Effector CD4-positive, alpha-beta T cell (primary cell): ENCODE data around the gene TMEM131.
A peak's percentile ranks its signal among the peaks of the same experiment; 100 is the strongest.

ENCODE experiments used
- DNase-seq: peaks from one replicate; pipeline ENCODE4 v3.0.0-alpha.2; 2020

TMEM131 gene

DNA sequence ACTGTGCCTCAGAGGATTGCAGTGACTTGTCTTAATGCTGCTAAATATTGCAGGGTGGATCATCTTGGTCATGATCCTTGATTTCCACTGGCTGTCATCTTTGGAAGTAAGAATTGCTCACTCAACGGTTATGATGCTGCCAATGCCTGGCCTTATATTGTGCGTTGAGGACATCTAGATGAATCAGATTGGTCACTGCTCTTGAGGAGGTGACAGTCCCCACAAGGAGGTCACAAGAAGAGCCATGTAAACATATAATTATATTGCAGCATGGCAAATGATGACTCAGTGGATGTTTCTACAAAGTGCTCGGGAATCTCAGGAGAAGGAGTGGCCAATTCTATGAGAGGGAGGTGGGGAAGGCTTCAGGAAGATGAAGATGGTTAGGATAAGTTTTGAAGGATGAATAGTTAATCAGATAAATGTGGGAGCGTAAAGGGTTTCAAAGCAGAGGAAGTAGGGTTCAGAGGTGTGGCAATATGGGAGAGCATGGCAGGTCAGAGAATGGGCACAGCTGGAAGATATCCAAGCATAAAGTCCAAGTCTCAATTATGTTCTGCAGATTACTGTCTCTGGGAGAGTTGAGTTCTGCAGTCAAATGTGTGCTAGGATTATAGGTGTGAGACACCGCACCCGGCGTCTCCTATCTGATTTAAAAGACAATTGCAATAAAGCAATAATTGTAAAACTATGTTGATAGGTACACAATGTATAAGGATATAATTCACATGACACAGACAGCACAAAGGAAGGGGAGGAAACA is 21.3 kb upstream of the TMEM131 start:
- no peak for DNase-seq

- no peak for DNase-seq
Measured at GRCh38 chr2:98015671-98016070, 19.9 kb upstream of the TMEM131 start.

- no peak for DNase-seq
Measured at GRCh38 chr2:98014379-98014778, 18.6 kb upstream of the TMEM131 start.

GRCh38 chr2:98013407-98014042 is 17.8 kb upstream of the TMEM131 start:
- no peak for DNase-seq

DNA sequence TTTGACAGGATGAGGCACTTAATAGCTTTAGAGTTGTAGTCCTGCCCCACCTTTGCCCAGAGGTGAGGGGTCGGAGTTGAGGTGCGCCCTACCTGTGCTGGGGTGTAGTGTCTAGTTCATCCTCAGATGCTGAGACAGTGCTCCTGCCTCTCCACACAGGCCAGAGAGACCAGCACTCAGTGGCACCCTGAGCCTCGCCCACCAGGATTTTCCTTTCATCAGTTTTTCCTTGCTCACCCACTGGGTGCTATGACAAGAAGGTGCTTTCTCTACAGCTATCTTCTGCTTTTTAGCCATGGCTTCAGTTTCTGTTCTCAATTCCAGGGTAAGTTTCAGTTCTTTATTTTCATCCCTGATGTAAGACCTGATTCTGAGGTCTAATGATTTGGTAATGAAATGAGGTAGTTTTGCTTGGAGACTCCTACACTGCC is 16.8 kb upstream of the TMEM131 start:
- DNase-seq = no peak

GRCh38 chr2:98009887-98010760 is 14.4 kb upstream of the TMEM131 start:
- DNase-seq = no peak

DNA sequence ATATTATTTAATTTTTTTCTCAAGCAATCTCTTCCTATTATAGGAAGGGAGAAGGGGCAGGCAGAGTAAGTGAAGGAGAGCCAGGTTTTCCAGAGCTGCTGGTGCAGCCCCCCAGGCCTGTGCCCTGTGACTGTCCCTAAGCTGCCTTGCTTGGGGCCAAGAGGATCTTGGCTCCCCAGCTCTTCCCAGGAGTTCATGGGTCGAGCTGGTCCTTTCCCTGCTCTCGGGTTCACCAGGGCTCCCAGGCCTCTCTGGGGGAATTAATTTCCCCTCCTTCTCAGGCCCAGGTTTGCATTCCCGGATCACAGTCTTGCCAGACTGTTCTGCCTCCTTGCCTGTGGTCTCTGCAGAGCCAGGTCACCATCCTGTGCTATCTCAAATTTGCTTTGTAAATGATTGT is 12.7 kb upstream of the TMEM131 start:
- DNase-seq = no peak

DNA sequence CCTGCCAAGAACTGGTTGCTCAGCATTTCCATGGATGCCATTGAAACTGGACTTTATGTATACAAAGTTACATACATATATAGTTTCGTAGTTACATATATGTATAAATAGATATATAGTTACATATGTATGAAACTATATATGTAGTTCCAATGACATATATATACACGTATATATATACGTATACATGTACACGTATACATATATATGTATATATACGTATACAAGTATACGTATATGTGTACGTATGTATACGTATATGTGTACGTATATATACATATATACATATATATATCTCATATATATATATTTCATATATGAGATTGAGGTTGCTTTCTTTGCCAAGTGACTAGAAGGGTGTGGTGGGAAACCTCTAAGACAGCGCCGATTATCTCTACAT is 10.6 kb upstream of the TMEM131 start:
- no peak for DNase-seq

GRCh38 chr2:98004613-98005012 is 8.9 kb upstream of the TMEM131 start:
- no peak for DNase-seq

- no peak for DNase-seq
Measured at GRCh38 chr2:98004047-98004446, 8.3 kb upstream of the TMEM131 start.

DNA sequence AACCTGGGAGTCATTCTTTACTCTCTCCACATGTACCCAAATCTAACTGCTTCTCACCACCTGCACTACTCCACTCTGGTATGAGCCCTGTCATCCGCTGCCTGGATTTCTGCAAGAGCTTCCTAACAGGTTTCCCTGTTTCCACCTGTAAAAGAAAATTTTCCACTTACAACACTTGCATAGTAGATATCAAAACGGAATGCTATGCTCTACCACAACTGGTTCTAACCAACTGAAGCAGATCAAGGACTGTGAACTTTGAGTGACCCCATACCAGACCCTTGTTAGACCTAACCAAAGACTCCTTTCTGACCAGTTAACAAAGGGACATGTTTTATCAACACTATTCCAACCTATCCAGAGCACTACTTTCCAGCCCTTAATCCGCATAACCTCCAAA is 3.8 kb upstream of the TMEM131 start:
- DNase-seq = no peak

GRCh38 chr2:97998431-97999005 is 2.8 kb upstream of the TMEM131 start:
- no peak for DNase-seq

DNA sequence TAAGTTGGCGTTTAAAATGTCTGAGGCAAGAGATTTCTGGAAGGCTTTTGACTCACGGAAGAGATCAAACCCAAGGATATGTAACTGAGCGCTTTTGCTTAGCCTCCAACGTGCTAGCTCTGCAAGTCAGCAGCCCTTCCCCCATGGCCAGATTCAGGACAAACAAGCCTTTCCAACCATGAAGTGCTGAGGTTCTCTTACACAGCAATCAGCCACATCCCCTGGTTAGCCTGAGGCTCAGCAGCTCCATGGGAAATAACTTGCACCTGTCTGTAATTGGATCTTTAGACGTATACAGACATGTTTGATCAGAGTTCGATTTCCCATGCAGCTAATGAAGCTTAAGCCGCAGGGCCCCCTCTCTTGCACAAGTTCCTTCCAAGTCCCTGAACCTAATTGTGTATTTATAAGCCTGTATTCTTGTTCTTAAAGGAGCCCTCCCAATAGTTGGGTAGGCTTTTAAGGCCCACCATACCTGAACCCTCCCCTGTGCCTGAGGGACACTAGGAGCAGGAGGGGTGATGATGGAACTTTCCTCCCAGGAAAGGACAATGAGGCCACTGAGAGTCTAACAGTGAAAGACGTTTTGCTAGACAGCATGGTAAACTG is 2.1 kb upstream of the TMEM131 start:
- no peak for DNase-seq

- DNase-seq = no peak
Measured at GRCh38 chr2:97996679-97997078, 931 bp upstream of the TMEM131 start.

- peak; percentile 17 for DNase-seq
Measured at GRCh38 chr2:97995026-97995733, 568 bp downstream of the TMEM131 start.

DNA sequence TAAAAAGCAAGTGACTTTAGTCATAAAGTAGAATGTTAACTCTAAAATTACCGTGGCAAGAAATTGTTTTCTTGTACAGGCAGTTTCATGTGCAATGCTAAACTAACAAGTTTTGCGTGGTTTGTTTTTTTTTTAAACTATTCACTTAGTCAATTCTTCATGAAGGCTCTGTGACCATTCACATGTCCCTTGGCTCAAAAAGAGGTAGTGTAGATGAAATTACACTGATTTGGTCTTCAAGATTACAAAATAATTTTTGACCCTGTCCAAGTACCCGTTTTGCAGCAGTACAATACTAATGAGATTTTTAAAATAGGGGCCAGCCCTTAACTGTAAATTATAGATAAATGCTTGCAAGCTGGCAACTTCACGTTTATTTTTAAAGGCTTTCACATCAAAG is 1.3 kb downstream of the TMEM131 start:
- no peak for DNase-seq

DNA sequence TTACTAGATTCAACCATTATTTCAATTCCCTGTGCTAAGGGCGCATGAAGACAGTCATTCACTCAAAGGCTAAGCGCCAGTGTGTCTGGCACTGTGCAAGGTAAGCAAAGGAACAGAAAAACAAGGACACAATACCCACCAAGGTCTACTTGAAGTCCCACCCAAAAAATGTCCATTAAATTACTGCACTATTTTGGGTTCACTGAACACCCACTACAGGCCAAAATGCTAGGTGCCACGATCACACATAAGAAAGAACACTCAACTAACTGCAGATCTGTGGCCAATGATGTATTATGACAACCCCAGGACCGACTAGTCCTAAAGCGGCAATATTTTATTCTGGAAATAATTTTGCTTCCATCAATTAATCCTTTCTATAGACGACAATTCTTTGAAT is 1.8 kb downstream of the TMEM131 start:
- no peak for DNase-seq

DNA sequence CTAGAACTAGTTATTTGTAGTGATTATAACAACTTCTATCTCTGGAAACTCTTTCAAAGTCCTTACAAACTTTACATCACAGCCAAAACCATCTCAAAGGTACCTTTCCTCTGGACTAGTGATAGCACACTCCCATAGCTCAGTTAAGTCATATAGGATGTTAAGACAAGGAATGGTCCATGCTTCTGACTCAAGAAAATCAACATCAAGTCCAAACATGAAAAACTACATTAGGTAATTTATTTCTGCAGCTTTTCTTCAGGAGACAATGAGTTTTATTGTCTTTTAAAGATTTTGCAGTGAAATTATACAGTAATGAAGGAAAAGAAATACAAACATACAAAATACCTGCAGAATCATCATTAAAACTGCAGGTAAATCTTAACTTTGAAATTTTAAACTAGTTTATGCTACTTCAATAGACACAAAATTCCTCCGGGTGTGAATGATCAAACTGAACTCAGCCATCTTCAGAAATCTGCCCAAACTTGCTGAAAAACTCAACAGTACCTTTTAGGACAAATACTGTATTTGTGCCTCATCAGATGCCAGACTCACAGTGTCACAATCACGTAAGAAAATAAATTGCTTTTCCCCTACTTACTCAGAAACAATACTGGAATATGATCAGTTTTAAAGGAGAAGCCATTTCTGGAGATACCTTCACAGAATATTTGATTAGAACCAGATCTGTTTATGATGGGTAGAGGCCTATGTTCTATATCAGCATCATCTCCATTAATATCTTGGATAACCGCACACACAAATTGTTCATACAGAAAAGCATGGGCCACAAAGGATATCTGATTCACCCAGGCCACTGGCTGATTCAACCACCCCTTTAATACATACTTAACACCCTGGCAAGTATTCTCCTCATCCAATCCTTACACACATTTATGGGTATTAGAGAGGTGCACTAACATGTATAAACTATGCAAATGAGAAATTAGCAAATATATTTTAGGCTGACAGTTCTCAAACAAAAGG is 2.6 kb downstream of the TMEM131 start:
- DNase-seq = no peak

GRCh38 chr2:97991081-97991856 is 4.5 kb downstream of the TMEM131 start:
- no peak for DNase-seq

DNA sequence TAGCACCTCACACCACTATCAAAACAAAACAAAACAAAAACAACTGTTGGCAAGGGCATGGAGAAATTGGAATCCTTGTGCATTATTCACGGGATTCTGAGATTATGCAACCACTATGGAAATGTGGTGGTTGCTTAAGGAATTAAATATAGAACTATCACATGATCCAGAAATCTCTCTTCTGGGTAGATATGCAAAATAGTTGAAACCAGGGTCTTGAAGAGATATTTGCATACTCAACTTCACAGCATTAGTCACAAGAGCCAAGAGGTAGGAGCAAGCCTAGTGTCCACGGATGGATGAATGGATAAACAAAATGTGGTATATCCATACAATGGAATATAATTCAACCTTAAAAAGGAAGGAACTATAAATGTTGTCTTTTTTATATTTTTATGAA is 7.0 kb downstream of the TMEM131 start:
- no peak for DNase-seq
